Brain pericyte (primary cell): ENCODE data around the gene GPR15LG.
"Not testable (repeated sequence)": the region's sequence is repeated elsewhere in the genome, so short reads cannot be mapped to it uniquely, and the experiment has no call there.

Source experiments
- DNase-seq: peaks from one replicate; pipeline ENCODE4 v3.0.0-alpha.2; 2012; ENCODE audit warnings: low read depth, low spot score

GPR15LG gene

DNA sequence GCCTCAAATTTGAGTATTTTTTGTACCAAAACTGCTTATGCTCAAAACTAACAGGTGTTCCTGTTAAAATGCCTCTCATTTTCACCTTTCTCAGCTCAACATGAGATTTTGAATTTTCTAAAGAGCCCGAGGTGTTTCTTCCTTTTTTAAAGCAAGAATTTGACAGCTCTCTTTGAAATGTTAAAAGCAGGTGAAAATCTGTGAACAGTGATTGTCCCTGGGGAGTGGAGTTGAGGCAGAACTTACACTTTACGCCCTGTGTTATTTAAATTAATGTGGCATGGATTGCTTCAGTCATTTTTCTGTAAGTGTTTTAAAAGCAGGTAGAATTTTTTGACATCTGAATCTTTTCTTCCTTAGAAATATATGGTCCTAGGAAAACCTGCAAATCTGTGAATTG, 9.2 kb upstream of the GPR15LG start:
- DNase-seq = no peak

- no peak for DNase-seq
These were observed 6.8 kb upstream of the GPR15LG start for GRCh38 chr10:84166620-84167288.

DNA sequence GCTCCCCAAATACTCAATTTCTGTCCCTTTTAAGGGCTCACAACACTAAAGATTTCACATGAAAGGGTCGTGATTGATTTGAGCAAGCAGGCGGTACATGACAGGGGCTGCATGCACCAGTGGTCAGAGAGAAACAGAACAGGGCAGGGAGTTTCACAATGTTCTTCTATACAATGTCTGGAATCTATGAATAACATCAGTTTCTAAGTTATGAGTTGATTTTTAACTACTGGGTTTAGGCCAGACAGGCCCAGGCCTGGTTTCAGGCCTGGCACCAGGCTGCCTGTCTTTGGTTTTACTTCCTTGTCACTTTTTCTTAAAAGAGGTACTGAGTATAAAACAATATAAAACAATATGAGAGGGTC, 6.3 kb upstream of the GPR15LG start:
- DNase-seq = not testable (repeated sequence)

- not testable (repeated sequence) for DNase-seq
These were observed 5.2 kb upstream of the GPR15LG start for GRCh38 chr10:84168382-84168781.

DNA sequence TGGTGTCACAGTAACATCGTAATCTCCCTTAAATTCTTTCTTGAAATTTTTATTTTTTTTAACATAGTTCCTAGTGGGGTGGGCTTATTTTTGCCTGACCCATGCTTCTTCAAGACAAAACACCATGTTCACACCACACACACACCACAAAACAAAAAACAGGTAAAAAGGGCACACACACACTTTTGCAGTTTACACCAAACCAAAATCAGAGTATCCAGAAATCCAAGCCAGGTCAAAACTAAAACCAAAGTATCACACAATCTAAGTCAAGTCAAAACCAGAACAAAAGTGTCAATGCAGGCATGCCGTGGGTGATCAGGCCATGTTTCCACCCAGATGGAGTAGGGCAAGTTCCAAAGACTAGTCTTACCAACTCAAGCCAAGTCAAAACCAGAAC, 2.4 kb upstream of the GPR15LG start:
- DNase-seq = not testable (repeated sequence)

GRCh38 chr10:84171700-84172466, 1.7 kb upstream of the GPR15LG start:
- DNase-seq = not testable (repeated sequence)

DNA sequence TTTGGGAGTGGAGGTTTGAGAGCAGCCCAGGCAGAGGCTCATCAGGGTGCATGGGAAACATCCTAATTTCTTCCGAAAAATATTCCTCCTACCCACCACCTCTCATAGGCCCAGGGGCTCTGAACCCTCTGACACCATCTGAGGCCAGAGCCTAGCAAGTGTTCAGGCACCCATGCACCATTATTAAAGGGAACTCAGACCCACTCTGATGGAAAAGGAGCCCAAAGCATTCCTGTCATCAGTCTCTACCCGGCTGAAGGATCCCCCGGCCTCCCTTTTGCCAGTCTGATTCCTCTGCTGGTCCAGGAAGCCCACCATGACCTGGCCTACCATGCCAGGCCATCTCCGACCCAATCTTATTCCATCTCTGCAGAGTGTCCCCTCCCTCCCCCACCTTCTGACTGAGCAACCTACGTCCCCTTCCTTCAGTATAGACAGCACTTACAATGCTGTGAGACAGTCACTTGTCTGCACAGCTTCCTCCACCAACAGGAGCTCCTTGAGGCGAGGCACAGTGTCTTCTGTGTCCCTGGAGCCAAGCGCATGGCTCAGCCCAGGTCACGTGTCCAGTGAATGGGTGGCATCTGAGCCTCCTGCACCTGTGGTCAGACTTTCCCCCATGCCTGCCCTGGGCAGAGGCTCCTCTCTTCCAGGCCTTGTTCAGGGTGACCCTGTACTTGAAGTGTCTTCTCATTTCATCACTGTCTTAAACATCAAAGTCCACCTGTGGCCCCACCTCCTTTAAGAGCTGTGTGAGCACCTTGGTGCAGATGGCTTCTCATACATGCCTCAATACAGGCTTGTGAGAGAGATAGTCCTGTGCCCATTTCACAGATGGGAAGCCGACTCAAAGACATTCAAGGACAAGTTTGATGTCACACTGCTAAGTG, 889 bp upstream of the GPR15LG start:
- no peak for DNase-seq

DNA sequence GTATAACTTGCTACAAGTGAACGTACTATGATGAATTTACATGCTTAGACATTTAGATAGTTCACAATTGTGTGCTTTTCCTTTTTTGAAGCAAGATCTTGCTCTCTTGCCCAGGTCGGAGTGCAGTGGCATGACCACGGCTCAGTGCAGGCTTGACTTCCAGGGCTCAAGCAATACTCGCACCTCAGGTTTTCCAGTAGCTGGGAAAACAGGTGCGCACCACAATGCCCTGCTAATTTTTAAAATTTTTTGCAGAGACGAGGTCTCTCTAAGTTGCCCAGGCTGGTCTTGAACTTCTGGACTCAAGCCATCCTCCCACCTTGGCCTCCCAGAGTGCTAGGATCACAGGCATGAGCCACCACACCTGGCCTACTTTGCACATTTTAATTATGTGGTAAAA, 1.8 kb downstream of the GPR15LG start:
- DNase-seq = no peak

- no peak for DNase-seq
These were observed 2.8 kb downstream of the GPR15LG start for GRCh38 chr10:84176351-84176750.

DNA sequence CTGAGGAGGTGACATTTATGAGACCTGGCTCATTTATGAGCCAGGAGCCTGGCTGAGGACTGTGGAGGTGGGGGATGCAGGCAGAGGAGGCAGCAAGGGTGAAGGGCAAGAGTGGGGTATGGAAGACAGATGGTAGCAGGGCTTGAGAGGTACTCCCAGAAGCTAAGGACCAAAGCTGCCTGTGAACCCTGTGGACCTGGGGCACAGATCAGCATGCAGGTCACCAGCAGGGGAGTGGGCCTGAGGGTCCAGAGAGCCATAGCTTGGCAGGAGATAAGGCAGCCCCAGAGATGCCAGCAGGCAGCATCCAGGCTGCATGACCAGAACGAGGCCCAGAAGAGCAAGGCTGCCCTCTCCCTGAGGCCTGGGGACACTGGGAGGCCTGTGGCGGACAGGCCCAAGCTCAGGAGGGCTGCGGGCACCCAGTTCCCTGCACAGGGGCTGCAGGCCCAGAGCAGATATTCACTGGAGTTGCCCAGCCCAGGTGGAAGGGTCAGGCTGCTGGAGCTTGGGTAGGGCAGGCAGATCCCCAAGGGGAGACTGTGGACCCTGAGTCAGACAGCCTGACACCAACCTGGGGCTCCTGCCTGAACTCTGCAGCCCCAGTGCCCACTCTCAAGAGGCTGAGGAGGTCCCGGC, 3.4 kb downstream of the GPR15LG start:
- no peak for DNase-seq

- DNase-seq = no peak
These were observed 4.0 kb downstream of the GPR15LG start for GRCh38 chr10:84177541-84178141.

DNA sequence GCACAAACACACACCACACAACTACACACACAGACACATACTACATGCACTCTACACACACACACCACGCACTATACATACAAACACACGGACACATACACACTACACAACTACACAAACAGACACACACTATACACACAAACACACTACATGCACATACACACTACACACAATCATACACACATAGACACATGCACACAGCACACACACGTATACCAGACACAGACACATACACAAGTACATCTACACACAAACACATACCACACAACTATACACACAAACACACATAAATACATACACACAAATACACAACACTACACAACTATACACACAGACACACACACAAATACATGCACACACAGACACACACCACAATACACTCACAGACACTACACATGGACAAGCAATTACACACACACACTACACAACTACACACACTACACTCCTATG, 4.6 kb downstream of the GPR15LG start:
- no peak for DNase-seq

- DNase-seq = no peak
These were observed 5.6 kb downstream of the GPR15LG start for GRCh38 chr10:84179059-84179710.

- DNase-seq = not testable (repeated sequence)
These were observed 6.8 kb downstream of the GPR15LG start for GRCh38 chr10:84180386-84180785.

DNA sequence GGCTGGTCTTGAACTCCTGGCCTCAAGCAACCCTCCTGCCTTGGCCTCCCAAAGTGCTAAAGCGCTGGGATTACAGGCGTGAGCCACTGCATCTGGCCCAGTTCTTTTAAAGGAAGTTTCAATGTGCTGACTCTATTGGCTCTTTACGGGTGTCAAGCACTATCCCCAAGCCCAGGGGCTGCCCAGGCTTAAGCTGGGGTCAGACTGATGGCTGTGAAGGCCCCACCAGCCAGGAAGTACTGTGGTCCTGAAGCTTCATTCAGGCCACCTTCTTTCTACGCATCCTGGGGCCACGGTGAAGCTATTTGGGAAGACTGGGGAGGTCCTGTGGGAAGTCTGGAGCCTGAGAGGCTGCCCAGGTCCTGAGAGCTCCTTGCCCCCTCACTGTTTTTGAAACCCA, 8.0 kb downstream of the GPR15LG start:
- DNase-seq = no peak

GRCh38 chr10:84184517-84184916, 10.9 kb downstream of the GPR15LG start:
- DNase-seq = no peak

- DNase-seq = no peak
These were observed 12.1 kb downstream of the GPR15LG start for GRCh38 chr10:84185526-84186175.

GRCh38 chr10:84188815-84189214, 15.2 kb downstream of the GPR15LG start:
- DNase-seq = no peak

GRCh38 chr10:84190621-84191020, 17.0 kb downstream of the GPR15LG start:
- DNase-seq = no peak

GRCh38 chr10:84191106-84191505, 17.5 kb downstream of the GPR15LG start:
- no peak for DNase-seq
